H1 (cell line): ENCODE measurements around the gene SLC9A7. TPM values are rescaled to one million over a fixed set of nuclear protein-coding genes. Genes with fewer than 3 reads are reported as not detected.

ENCODE experiments used
- CTCF ChIA-PET: fragments of 300-600 bp; sonication (Branson Sonifier 250); formaldehyde crosslinking; loops from one replicate; lab custom pipeline; 2021; ENCODE audit not compliant: partially characterized antibody; lab: Charles Lee
- POLR2A ChIA-PET: fragments of 300-600 bp; sonication (Branson Sonifier 250); formaldehyde crosslinking; loops from one replicate; lab custom pipeline; 2021; ENCODE audit warnings: inconsistent platforms; ENCODE audit not compliant: partially characterized antibody; lab: Charles Lee
- DNase-seq, 2 experiments: peaks; one replicate each; pipeline versions ENCODE4 v3.0.0 to v3.0.0-alpha.2; 2010 to 2022; ENCODE audit warnings: low spot score in 2 of 2, low read depth in 1 of 2, mixed read lengths in 1 of 2
- FAIRE-seq: peaks from 2 replicates; lab custom pipeline; 2011; peaks lifted over from hg19 to GRCh38; lab: Jason Lieb, UNC
- H2AFZ ChIP-seq: 2 replicates; pipeline ENCODE4 v1.8.1; 2012; ENCODE audit warnings: low read length, inconsistent platforms
- H2AK5ac ChIP-seq: 2 replicates; pipeline ENCODE4 v1.6.1; 2013; ENCODE audit warnings: low read depth, low read length
- H2BK120ac ChIP-seq: replicated peaks from 2 replicates; pipeline ENCODE3; 2013; ENCODE audit warnings: low read depth, low read length, inconsistent platforms
- H2BK12ac ChIP-seq: 2 replicates; pipeline ENCODE4 v1.6.1; 2013; ENCODE audit warnings: low read depth, low read length
- H2BK15ac ChIP-seq: 2 replicates; pipeline ENCODE4 v1.6.1; 2013; ENCODE audit warnings: low read length
- H2BK20ac ChIP-seq: 2 replicates; pipeline ENCODE4 v1.6.1; 2013; ENCODE audit warnings: low read length
- H2BK5ac ChIP-seq: 2 replicates; pipeline ENCODE4 v1.6.1; 2013; ENCODE audit warnings: low read depth, low read length
- H3K14ac ChIP-seq: 2 replicates; pipeline ENCODE4 v1.6.1; 2013; ENCODE audit warnings: inconsistent platforms; ENCODE audit not compliant: insufficient read length
- H3K18ac ChIP-seq: 2 replicates; pipeline ENCODE4 v1.6.1; 2013; ENCODE audit warnings: low read length; ENCODE audit errors: extremely low read depth
- H3K23ac ChIP-seq: 2 replicates; pipeline ENCODE4 v1.6.1; 2013; ENCODE audit warnings: inconsistent platforms; ENCODE audit not compliant: insufficient read length
- H3K23me2 ChIP-seq: 2 replicates; pipeline ENCODE4 v1.6.1; 2013; ENCODE audit warnings: low read depth, low read length
- H3K27ac ChIP-seq: 2 replicates; pipeline ENCODE4 v1.6.1; 2011; ENCODE audit warnings: low read depth, low read length, inconsistent platforms
- H3K27me3 ChIP-seq, 4 experiments: replicated peaks in 1 of 4; 1 replicate in 1 of 4; 2 replicates in 3 of 4; pipeline versions ENCODE4 v1.6.1 to v1.8.1; 2011 to 2013; ENCODE audit warnings: low read length in 3 of 4, mild to moderate bottlenecking in 3 of 4, inconsistent platforms in 2 of 4, mixed read lengths in 2 of 4, moderate library complexity in 1 of 4; ENCODE audit not compliant: control insufficient read depth in 3 of 4, insufficient read depth in 3 of 4; ENCODE audit errors: extremely low read depth in 1 of 4
- H3K36me3 ChIP-seq, 4 experiments: 2 replicates each; pipeline versions ENCODE4 v1.6.1 to v1.8.1; 2011 to 2013; ENCODE audit warnings: mild to moderate bottlenecking in 4 of 4, low read length in 3 of 4, moderate library complexity in 2 of 4, control low read depth in 1 of 4, inconsistent platforms in 1 of 4; ENCODE audit not compliant: insufficient read depth in 4 of 4, control insufficient read depth in 2 of 4
- H3K4ac ChIP-seq: replicated peaks from 2 replicates; pipeline ENCODE3; 2013; ENCODE audit warnings: low read length, low read depth, mixed read lengths, inconsistent platforms; ENCODE audit not compliant: insufficient read length
- H3K4me1 ChIP-seq, 4 experiments: replicated peaks in 1 of 4; 1 replicate in 1 of 4; 2 replicates in 3 of 4; pipeline versions ENCODE4 v1.6.1 to v1.8.1; 2011 to 2013; ENCODE audit warnings: low read length in 3 of 4, inconsistent platforms in 2 of 4, mixed read lengths in 1 of 4; ENCODE audit not compliant: insufficient read depth in 4 of 4, control insufficient read depth in 3 of 4
- H3K4me2 ChIP-seq, 2 experiments: 2 replicates each; pipeline versions ENCODE4 v1.6.1 to v1.8.1; 2011 to 2013; ENCODE audit warnings: low read depth in 2 of 2, low read length in 2 of 2, control low read depth in 1 of 2, inconsistent platforms in 1 of 2, mild to moderate bottlenecking in 1 of 2; ENCODE audit not compliant: insufficient read depth in 1 of 2
- H3K4me3 ChIP-seq, 4 experiments: fragments of 200-600, 300-600 bp in 1 of 4; sonication (generic), shearing (Covaris generic), sonication (Bioruptor Twin) in 1 of 4; 2 replicates each; pipeline versions ENCODE4 v1.5.1 to v1.8.1; 2011 to 2016; ENCODE audit warnings: low read length in 4 of 4, low read depth in 3 of 4, control low read depth in 2 of 4, inconsistent platforms in 2 of 4, mild to moderate bottlenecking in 2 of 4, mixed read lengths in 1 of 4, moderate library complexity in 1 of 4; ENCODE audit not compliant: insufficient read depth in 2 of 4; ENCODE audit errors: extremely low read depth in 1 of 4
- H3K56ac ChIP-seq: replicated peaks from 2 replicates; pipeline ENCODE3; 2013; ENCODE audit warnings: low read depth, mild to moderate bottlenecking, mixed read lengths, low read length, inconsistent platforms; ENCODE audit not compliant: insufficient read length
- H3K79me1 ChIP-seq: 2 replicates; pipeline ENCODE4 v1.6.1; 2013; ENCODE audit warnings: low read depth, low read length, control low read depth
- H3K79me2 ChIP-seq, 2 experiments: 2 replicates each; pipeline versions ENCODE4 v1.6.1 to v1.8.1; 2012 to 2013; ENCODE audit warnings: low read length in 2 of 2, mild to moderate bottlenecking in 2 of 2, inconsistent platforms in 1 of 2; ENCODE audit not compliant: insufficient read depth in 2 of 2, control insufficient read depth in 1 of 2
- H3K9ac ChIP-seq, 4 experiments: replicated peaks in 1 of 4; 1 replicate in 1 of 4; 2 replicates in 3 of 4; pipeline versions ENCODE4 v1.6.1 to v1.8.1; 2011 to 2013; ENCODE audit warnings: low read depth in 3 of 4, low read length in 3 of 4, control low read depth in 2 of 4, mild to moderate bottlenecking in 2 of 4, moderate library complexity in 2 of 4, inconsistent platforms in 1 of 4; ENCODE audit errors: extremely low read depth in 1 of 4
- H3K9me3 ChIP-seq, 2 experiments: 2 replicates each; pipeline versions ENCODE4 v1.6.1 to v1.8.1; 2012 to 2013; ENCODE audit warnings: mild to moderate bottlenecking in 2 of 2, moderate library complexity in 2 of 2, control low read depth in 1 of 2, inconsistent platforms in 1 of 2, low read depth in 1 of 2, low read length in 1 of 2, mixed read lengths in 1 of 2; ENCODE audit not compliant: insufficient read depth in 2 of 2
- H4K20me1 ChIP-seq, 2 experiments: replicated peaks in 1 of 2; 2 replicates each; pipeline versions ENCODE3 to v1.8.1; 2011 to 2013; ENCODE audit warnings: inconsistent platforms in 2 of 2, low read length in 2 of 2, mild to moderate bottlenecking in 1 of 2; ENCODE audit not compliant: insufficient read depth in 2 of 2, control insufficient read depth in 1 of 2
- H4K5ac ChIP-seq: 2 replicates; pipeline ENCODE4 v1.6.1; 2013; ENCODE audit warnings: low read length, low read depth, mixed read lengths, inconsistent platforms; ENCODE audit not compliant: insufficient read length
- H4K8ac ChIP-seq: 2 replicates; pipeline ENCODE4 v1.8.0; 2013; ENCODE audit warnings: mild to moderate bottlenecking, moderate library complexity, low read length, inconsistent platforms; ENCODE audit not compliant: insufficient read depth; ENCODE audit errors: extremely low read depth
- H4K91ac ChIP-seq: replicated peaks from 2 replicates; pipeline ENCODE3; 2013; ENCODE audit warnings: low read length, mixed read lengths, inconsistent platforms; ENCODE audit not compliant: insufficient read length
- CEBPB ChIP-seq: IDR thresholded peaks from 2 replicates; pipeline ENCODE4 v1.6.1; 2012; ENCODE audit warnings: low read depth, low read length
- CHD1 ChIP-seq: IDR thresholded peaks from 2 replicates; pipeline ENCODE4 v1.6.1; 2012; ENCODE audit warnings: low read depth, low read length, improper control_type of control experiment
- CTBP2 ChIP-seq: IDR thresholded peaks from 2 replicates; pipeline ENCODE4 v1.7.0; 2011; ENCODE audit warnings: borderline replicate concordance, mild to moderate bottlenecking, moderate library complexity, mixed read lengths, low read length; ENCODE audit not compliant: insufficient read depth, insufficient read length
- EGR1 ChIP-seq: IDR thresholded peaks from 2 replicates; pipeline ENCODE4 v1.6.1; 2011; ENCODE audit warnings: low read depth, low read length, borderline replicate concordance
- EZH2 ChIP-seq: fragments of 200-600 bp; sonication (generic); IDR thresholded peaks from 2 replicates; pipeline ENCODE4 v1.7.1; 2012; ENCODE audit warnings: low read depth, mild to moderate bottlenecking, moderate library complexity, low read length, inconsistent platforms; ENCODE audit not compliant: severe bottlenecking
- JUND ChIP-seq: IDR thresholded peaks from 2 replicates; pipeline ENCODE4 v1.6.1; 2011; ENCODE audit warnings: mild to moderate bottlenecking, improper control_type of control experiment, low read length
- KDM4A ChIP-seq: IDR thresholded peaks from one replicate; pipeline ENCODE4 v1.7.1; 2012; ENCODE audit warnings: low read depth, mild to moderate bottlenecking, moderate library complexity, low read length, inconsistent platforms; ENCODE audit not compliant: severe bottlenecking
- KDM5A ChIP-seq: fragments of 200-600 bp; IDR thresholded peaks from 2 replicates; pipeline ENCODE4 v1.7.1; 2012; ENCODE audit warnings: mild to moderate bottlenecking, low read length, inconsistent platforms, mixed read lengths
- SIN3A ChIP-seq, 2 experiments: IDR thresholded peaks in 1 of 2; conservative IDR thresholded peaks in 1 of 2; 2 replicates each; pipeline ENCODE4 v1.6.1; 2011 to 2012; ENCODE audit warnings: low read length in 2 of 2, improper control_type of control experiment in 1 of 2, low read depth in 1 of 2, mild to moderate bottlenecking in 1 of 2
- SIX5 ChIP-seq: IDR thresholded peaks from 2 replicates; pipeline ENCODE4 v1.6.1; 2011; ENCODE audit warnings: mild to moderate bottlenecking, low read depth, low read length
- SP2 ChIP-seq: IDR thresholded peaks from 2 replicates; pipeline ENCODE4 v1.6.1; 2012; ENCODE audit warnings: mild to moderate bottlenecking, low read length, inconsistent platforms
- SP4 ChIP-seq: IDR thresholded peaks from 2 replicates; pipeline ENCODE4 v1.6.1; 2012; ENCODE audit warnings: low read length, inconsistent platforms
- WGBS, 2 experiments: shearing (Covaris generic) in 1 of 2; methylation state at CpG; one replicate each; pipeline versions ENCODE4 v1.1.6 to v1.1.7; 2013 to 2015; ENCODE audit warnings: low lambda C conversion rate in 2 of 2, mixed read lengths in 2 of 2, inconsistent platforms in 1 of 2, low coverage in 1 of 2, missing lambda C conversion rate in 1 of 2; ENCODE audit not compliant: insufficient replicate concordance in 2 of 2, insufficient coverage in 1 of 2, insufficient read length in 1 of 2; ENCODE audit errors: extremely low coverage in 1 of 2, missing lambda C conversion rate in 1 of 2; 5-methylcytosine and 5-hydroxymethylcytosine counted together
- polyA plus RNA-seq, 7 experiments: library from polyadenylated mRNA; depleted of rRNA in 3 of 7; stranded (reverse) in 5 of 7; unstranded in 2 of 7; fragments of >200 nt in 5 of 7; fragments of 200-250 nt in 2 of 7; gene quantifications; 1 replicate in 5 of 7; 2 replicates in 1 of 7; 4 replicates in 1 of 7; pipeline versions ENCODE4 v1.2.1 to v1.2.3, GENCODE V29; 2011 to 2013; ENCODE audit warnings: missing spikeins in 2 of 7, mixed read lengths in 2 of 7
- total RNA-seq: library from RNA; stranded (reverse); fragmentation: NEBNext Ultra II Directional; extraction: Animal tissue kit (Norgen Biotek cat#: 25700); gene quantifications from 2 replicates; pipeline ENCODE4 v1.2.1, GENCODE V29; 2021
- TF ChIP-seq, protein P1 (sequence below), 3 experiments: IDR thresholded peaks; 1 replicate in 2 of 3; 2 replicates in 1 of 3; pipeline versions ENCODE4 v1.5.1 to v1.6.1; 2011; ENCODE audit warnings: low read length in 3 of 3, mild to moderate bottlenecking in 3 of 3, inconsistent platforms in 2 of 3, low read depth in 1 of 3, moderate library complexity in 1 of 3; ENCODE audit not compliant: insufficient read depth in 1 of 3; ENCODE audit errors: control extremely low read depth in 1 of 3

The SLC9A7 gene
- total and polyA plus RNA-seq, 2 of the 8 experiments (the other 6 are each of a cell fraction or from before 2014, with no cell fraction given) = 6.7 to 17.2 TPM

DNA sequence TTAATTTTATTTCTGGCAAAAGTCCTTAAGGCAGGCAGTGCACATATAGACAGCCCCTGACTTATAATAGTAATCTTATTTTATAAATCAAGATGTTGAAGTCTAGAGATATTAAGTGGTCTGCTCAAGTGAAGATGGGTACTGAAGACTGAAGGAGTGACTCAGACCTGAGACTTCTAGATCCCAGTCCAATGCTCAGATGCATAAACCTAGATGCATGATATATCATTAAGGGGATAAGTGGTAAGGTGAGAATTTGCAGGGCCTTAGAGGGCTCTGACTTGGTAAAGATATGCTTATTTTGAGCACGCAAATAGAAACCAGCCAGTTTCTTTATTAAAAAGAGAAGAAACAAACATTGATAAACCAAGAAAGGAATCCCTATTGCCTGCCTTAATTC, 42.9 kb downstream of the SLC9A7 start:
- H3K27ac ChIP-seq = no peak overlapping the region
- H3K4me3 ChIP-seq = no peak overlapping the region
- no peaks in the 10 kb centered on the region for H4K20me1 ChIP-seq
- H3K9ac ChIP-seq = no peak overlapping the region; a peak in 1 of 7 replicates
- no peak for FAIRE-seq
- no peaks in the 10 kb centered on the region for H3K23me2 ChIP-seq
- no peak overlapping the region for H2BK20ac ChIP-seq
- H3K36me3 ChIP-seq = no peaks in the 10 kb centered on the region
- ChIA-PET CTCF (no interaction called here), POLR2A (no interaction called here)
- no peak overlapping the region for H4K5ac ChIP-seq
- no peak overlapping the region for H3K4ac ChIP-seq
- peaks cover 0 to 24% of the 10 kb centered on the region in 2 experiments; a peak in 1 of 4 replicates for H3K79me2 ChIP-seq
- no peak overlapping the region for H2BK12ac ChIP-seq
- H3K4me2 ChIP-seq = no peak overlapping the region
- H3K27me3 ChIP-seq = no peaks in the 10 kb centered on the region
- H3K79me1 ChIP-seq = no peaks in the 10 kb centered on the region
- no peak overlapping the region for H4K8ac ChIP-seq
- H3K18ac ChIP-seq = no peak overlapping the region
- H2BK15ac ChIP-seq = no peak overlapping the region
- H4K91ac ChIP-seq = no peak overlapping the region
- no peak for DNase-seq
- H2BK5ac ChIP-seq = no peak overlapping the region
- no peak overlapping the region for H2AK5ac ChIP-seq
- no peak overlapping the region for H2AFZ ChIP-seq
- WGBS, 2 experiments = 75% methylated on average over 1 of the region's 1 CpG; no CpG with 5 or more reads in 1 of the 2 experiments
- no peaks in the 10 kb centered on the region for H3K9me3 ChIP-seq
- H3K14ac ChIP-seq = no peak overlapping the region
- H3K23ac ChIP-seq = no peak overlapping the region
- H2BK120ac ChIP-seq = no peak overlapping the region
- no peak overlapping the region for H3K56ac ChIP-seq
- H3K4me1 ChIP-seq = no peaks in the 10 kb centered on the region; a peak in 2 of 7 replicates
- TF ChIP-seq, protein P1, sequence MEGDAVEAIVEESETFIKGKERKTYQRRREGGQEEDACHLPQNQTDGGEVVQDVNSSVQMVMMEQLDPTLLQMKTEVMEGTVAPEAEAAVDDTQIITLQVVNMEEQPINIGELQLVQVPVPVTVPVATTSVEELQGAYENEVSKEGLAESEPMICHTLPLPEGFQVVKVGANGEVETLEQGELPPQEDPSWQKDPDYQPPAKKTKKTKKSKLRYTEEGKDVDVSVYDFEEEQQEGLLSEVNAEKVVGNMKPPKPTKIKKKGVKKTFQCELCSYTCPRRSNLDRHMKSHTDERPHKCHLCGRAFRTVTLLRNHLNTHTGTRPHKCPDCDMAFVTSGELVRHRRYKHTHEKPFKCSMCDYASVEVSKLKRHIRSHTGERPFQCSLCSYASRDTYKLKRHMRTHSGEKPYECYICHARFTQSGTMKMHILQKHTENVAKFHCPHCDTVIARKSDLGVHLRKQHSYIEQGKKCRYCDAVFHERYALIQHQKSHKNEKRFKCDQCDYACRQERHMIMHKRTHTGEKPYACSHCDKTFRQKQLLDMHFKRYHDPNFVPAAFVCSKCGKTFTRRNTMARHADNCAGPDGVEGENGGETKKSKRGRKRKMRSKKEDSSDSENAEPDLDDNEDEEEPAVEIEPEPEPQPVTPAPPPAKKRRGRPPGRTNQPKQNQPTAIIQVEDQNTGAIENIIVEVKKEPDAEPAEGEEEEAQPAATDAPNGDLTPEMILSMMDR (IDR thresholded peaks at IDR 0.05; ENCODE audit: control extremely low read depth in 1 of 3, insufficient read depth in 1 of 3, low read depth in 1 of 3, low read length in 3 of 3) = no peak
- no peak for TF ChIP-seq KDM4A
- TF ChIP-seq SP2 = no peak
- TF ChIP-seq KDM5A = no peak
- no peak for TF ChIP-seq CHD1
- no peak for TF ChIP-seq EGR1
- TF ChIP-seq SP4 = no peak
- no peak for TF ChIP-seq JUND
- no peak for TF ChIP-seq CTBP2
- no peak for TF ChIP-seq EZH2
- no peak for TF ChIP-seq SIX5
- TF ChIP-seq CEBPB = no peak
- no peak for TF ChIP-seq SIN3A (conservative IDR thresholded peaks at IDR 0.05 in 1 of 2, IDR thresholded peaks at IDR 0.05 in 1 of 2; ENCODE audit: low read depth in 1 of 2, low read length in 2 of 2)
